ENCODE data around the gene PHLDB3.

DNA sequence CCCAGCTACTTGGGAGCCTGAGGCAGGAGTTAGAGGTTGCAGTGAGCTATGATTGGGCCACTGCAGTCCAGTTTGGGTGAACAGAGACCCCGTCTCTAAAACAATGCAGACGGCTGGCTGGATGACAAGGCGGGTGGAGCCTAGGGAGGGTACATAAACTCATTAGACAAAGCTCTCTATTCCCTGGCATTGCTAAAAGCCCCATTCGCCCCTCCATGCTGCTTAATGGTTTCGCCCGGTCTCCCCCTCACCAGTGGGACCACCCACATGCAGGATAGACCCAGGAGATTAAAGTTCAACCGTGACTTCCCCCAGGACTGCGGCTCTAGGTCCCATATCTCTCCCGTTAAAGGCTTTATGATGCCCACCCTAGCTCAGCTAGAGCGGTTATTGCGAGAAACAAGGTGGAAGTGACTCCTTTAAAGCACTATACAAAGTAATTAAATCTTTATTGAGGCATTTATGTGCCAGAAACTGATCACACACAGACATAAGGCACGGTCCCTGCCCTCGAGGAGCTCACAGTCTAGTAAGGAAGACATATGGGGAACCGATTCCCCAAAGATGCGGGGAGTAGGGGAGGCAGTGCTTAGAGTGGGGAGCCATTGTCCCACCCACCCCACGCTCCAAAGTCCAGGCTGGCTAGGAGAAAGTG is 44.1 kb downstream of the PHLDB3 start:
- TF ChIP-seq, protein P1, sequence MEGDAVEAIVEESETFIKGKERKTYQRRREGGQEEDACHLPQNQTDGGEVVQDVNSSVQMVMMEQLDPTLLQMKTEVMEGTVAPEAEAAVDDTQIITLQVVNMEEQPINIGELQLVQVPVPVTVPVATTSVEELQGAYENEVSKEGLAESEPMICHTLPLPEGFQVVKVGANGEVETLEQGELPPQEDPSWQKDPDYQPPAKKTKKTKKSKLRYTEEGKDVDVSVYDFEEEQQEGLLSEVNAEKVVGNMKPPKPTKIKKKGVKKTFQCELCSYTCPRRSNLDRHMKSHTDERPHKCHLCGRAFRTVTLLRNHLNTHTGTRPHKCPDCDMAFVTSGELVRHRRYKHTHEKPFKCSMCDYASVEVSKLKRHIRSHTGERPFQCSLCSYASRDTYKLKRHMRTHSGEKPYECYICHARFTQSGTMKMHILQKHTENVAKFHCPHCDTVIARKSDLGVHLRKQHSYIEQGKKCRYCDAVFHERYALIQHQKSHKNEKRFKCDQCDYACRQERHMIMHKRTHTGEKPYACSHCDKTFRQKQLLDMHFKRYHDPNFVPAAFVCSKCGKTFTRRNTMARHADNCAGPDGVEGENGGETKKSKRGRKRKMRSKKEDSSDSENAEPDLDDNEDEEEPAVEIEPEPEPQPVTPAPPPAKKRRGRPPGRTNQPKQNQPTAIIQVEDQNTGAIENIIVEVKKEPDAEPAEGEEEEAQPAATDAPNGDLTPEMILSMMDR (IDR thresholded peaks at IDR 0.05; ENCODE audit: insufficient read depth, low read length, poor library complexity, severe bottlenecking), result no peak
- no peak for TF ChIP-seq EZH2phosphoT487 (conservative IDR thresholded peaks at IDR 0.05; ENCODE audit: low read length)
